Caki2 (cell line): ENCODE results near the gene AIP. TPM values are rescaled to one million over a fixed set of nuclear protein-coding genes. Genes with fewer than 3 reads are reported as not detected.
"Not testable (repeated sequence)": the region's sequence is repeated elsewhere in the genome, so short reads cannot be mapped to it uniquely, and the experiment has no call there.

ENCODE experiments used
- DNase-seq: peaks from one replicate; pipeline ENCODE4 v3.0.0-alpha.2; 2015; ENCODE audit warnings: low read depth
- in situ Hi-C: cut with HindIII; loops from 2 replicates; pipeline ENCODE4 v1.10.0; 2016; ENCODE audit warnings: low sequenced_read_pairs, low pct_unique_long_range_greater_than_20kb, mixed read lengths
- total RNA-seq: library from RNA; depleted of rRNA; stranded (reverse); fragments of >200 nt; shearing (Covaris generic); gene quantifications from 2 replicates; pipeline ENCODE4 v1.2.3, GENCODE V29; 2014; ENCODE audit warnings: low replicate concordance

AIP gene
- total RNA-seq, 1 experiment from 2014 or later = 91.4 TPM

DNA sequence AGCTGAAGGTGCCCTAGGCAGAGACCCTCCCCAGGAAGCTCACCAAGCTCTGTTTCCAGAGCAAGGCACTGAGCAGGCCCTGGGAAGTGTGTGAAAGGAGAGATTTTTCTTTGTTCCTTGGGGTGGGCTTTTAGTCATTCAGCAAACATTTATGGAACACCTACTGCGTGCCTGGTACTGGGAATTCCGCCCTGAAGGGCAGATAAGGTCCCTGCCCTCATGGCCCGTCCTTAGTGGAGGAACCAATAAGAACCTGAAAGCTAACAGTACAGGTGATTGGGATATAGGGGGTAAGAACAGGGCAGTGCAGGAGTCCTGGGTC lies 17.7 kb upstream of the AIP start:
- in situ Hi-C loops = no loop called here
- DNase-seq = peak; percentile 28

DNA sequence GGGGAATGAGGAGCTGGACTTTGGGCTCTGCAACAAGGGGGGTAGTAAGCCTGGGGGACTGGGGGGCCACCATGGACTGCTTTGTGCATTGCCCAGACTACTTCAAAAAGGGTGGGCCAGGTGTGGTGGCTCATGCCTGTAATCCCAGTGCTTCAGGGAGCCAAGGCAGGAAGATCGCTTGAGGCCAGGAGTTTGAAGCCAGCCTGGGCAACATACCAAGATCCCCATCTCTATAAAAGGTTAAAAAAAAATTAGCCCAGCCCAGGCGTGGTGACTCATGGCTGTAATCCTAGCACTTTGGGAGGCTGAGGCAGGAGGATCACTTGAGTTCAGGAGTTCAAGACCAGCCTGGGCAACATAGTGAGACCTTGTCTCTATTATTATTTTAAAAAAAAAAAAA lies 17.3 kb upstream of the AIP start:
- DNase-seq, in situ Hi-C loops: not testable (repeated sequence)

DNA sequence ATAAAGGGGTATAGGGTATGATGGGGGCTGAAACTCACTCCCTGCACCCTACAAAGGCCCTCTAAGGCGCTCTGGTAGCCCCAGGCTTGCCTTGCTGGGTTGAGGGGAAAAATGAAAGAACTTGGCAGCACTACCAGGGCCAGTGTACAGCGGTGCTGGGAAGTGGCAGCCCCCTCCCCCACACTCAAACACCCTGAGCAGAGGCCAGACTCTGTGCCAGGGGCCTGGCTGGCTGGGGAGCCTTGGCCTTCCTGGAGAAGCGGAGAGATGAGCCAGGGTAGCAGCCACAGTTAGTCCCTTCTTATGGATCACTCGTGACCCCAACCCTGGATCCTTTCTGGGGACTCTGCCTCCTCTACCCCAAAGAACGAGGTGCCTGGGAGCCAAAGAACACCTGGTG lies 16.5 kb upstream of the AIP start:
- in situ Hi-C loops = no loop called here
- DNase-seq = no peak

DNA sequence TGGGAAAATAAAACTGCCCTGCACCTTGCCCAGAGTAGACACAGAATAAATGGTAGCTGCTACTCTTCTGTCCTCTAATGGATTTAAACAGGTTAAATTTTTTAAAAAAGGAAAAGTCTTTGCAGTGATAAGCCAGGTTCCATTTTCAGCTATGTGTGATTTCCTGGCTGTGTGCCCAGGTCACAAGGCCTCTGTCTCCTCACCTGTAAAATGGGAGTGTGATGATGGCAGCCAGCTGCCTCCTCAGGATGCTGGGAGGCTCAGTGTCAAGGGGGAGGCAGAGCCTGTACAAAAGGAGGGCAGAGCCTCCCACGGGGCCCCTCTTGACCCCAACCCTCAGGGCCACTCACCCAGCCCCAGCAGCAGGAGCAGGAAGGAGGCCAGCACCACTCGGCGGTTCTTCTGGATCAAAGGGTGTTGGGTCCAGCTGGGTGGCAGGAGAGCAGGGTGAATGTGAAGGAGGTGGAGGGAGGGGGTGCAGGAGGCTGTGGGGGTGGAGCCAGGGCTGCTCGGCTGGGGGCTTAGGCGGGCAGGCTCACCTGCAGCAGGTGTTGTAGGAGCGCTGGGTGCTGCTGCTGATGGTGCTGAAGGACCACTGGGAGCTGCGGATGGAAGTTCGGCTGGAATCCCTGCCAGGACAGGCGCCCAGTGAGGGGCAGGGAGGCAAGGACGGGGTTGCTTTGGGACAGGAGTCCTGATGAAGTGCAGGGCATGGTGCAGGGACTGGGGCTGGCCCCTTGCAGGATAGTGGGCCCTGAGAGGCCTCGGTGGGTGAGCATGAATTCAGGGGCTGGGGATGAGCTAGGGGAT lies 15.7 kb upstream of the AIP start:
- no peak for DNase-seq
- in situ Hi-C loops = no loop called here

DNA sequence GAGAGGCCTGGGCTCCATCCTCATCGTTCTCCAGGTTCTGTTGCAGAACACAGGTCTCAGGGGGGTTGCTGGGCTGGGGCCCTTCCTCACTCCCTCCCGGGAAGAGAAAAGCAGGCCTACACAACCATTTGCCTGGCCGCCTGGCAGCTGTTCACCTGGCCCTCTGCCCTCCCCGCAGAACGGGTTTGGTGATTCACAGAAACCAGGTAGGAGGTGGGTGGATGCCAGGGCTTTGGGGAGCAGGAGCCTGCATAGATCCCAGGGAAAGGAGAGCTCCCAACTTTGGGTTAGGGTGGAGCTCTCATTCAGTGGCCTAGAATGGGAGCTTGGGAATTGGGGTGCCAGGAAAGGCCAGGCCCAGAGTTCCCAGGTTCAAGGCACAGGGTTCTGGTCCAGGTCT lies 14.8 kb upstream of the AIP start:
- in situ Hi-C loops = no loop called here
- no peak for DNase-seq

GRCh38 chr11:67468456-67468758 lies 14.4 kb upstream of the AIP start:
- no peak for DNase-seq
- in situ Hi-C loops = no loop called here

GRCh38 chr11:67468759-67469507 lies 13.9 kb upstream of the AIP start, which contains the start of gene TMEM134:
TSS of gene TMEM134 (minus strand) at chr11:67469251. CDS start at chr11:67469192, 59 bp downstream.
- in situ Hi-C loops = no loop called here
- DNase-seq = peak; percentile 62

DNA sequence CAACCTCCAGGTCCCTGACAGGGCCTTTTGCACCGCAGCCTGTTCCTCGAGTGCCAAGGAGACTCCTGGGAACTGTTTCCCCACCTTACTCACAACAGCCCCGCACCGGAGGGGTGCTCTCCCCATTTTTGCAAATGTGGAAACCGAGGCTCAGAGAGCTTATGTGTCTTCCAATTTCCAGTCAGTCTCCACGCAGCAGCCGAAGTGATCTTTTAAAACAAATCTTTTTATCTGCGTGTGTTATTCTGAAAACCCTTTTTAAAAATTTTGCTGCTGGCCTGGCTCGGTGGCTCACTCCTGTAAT lies 13.4 kb upstream of the AIP start:
- in situ Hi-C loops = no loop called here

DNA sequence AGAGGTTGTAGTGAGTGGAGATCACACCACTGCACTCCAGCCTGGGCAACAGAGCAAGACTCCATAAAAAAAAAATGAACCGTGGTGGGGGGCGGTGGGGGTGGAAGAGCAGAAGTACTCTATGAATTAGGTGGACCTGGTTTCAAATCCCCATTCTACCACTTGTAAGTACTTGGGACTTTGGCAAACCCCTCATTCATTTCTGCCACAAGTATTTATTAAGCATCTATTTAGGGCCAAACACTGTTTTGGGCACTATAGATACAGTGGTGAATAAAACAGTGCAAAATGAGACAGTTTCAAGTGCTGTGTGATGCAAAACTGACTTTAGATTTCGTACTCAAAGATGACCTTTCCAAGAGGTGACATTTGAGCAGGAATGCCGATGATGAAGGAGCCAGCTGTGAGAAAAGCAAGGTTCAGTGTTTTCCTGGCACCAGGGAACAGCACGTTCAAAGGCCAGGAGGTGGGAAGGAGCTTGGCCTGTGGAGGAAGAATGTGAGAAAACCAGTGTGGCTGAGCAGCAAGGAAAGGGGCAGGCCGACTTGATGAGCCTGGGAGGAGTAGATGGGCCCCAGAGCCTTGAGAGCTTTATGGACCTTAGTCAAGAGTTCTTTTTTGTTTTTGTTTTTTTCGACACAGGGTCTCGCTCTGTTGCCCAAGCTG lies 12.4 kb upstream of the AIP start:
- in situ Hi-C loops = no loop called here
- no peak for DNase-seq

More for the DNA sequence above, 13.4 kb upstream of the AIP start:
- no peak for DNase-seq

DNA sequence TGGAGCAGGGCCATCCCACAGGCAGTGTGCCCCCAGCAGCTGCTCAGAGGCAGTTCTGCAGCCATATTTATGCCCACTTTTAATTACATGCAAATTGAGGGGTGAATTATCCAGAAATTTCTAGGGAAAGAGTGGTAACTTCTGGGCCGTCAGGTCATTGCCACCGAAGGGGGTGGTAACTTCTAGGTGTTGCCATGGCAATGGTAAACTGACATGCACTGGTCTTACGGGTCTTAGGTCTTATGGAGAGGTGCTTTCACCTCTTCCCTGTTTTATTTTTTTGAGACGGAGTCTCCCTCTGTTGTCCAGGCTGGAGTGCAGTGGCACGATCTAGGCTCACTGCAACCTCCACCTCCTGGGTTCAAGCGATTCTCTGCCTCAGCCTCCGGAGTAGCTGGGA lies 9.9 kb upstream of the AIP start:
- no peak for DNase-seq
- in situ Hi-C loops = no loop called here

- DNase-seq, in situ Hi-C loops: not testable (repeated sequence)
Measured at GRCh38 chr11:67476692-67477091, 6.1 kb upstream of the AIP start.

GRCh38 chr11:67477344-67478050 lies 5.3 kb upstream of the AIP start:
- DNase-seq = not testable (repeated sequence)

DNA sequence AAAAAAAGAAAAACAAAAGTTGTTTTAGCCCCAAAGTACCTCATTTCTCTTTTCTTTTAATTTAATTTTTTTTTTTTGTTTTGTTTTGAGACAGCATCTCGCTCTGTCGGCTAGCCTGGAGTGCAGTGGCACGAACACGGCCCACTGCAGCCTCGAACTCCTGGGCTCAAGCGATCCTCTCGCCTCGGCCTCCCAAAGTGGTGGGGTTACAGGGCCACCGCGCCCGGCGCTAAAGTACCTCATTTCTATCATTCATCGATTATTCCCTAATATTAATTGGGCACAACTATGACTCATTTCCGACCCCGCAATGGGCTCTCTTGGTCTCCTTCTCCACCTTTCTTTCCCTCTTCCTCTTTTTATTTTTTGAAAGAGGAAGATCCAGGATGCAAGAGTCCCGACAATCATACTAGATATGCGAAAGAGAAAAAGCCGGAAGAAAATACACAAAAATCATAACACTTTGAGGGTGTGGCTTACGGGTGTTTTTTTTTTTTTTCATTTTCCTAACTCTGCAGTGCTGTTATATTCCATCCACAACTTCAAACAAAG lies 475 bp upstream of the AIP start:
- in situ Hi-C loops = no loop called here
- no peak for DNase-seq

More at GRCh38 chr11:67477344-67478050, 5.3 kb upstream of the AIP start:
- in situ Hi-C loops = not testable (repeated sequence)

GRCh38 chr11:67483831-67484665 lies 1.2 kb downstream of the AIP start:
- in situ Hi-C loops = no loop called here
- DNase-seq = no peak

- in situ Hi-C loops = no loop called here
- DNase-seq = no peak
Measured at GRCh38 chr11:67484847-67485311, 2.1 kb downstream of the AIP start.

DNA sequence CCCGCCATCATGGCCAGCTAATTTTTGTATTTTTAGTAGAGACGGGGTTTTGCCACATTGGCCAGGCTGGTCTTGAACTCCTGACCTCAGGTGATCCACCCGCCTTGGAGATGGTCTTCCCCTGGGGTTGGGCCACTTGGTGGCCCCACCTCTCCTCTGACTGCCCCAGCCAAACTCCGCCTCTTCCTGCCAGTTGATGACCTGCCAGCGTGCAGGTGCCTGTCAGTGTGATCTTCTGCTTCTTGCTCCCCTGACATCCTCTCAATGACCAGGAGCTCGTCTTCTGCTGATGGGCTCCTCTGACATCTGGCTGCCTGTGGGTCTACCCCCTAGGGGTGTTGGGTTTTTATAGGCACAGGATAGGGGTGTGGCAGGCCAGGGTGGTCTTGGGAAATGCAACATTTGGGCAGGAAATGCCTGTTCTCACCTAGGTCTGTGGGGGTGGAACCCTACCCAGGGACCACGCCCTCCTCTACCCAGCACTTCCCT lies 3.1 kb downstream of the AIP start:
- in situ Hi-C loops, DNase-seq: not testable (repeated sequence)

DNA sequence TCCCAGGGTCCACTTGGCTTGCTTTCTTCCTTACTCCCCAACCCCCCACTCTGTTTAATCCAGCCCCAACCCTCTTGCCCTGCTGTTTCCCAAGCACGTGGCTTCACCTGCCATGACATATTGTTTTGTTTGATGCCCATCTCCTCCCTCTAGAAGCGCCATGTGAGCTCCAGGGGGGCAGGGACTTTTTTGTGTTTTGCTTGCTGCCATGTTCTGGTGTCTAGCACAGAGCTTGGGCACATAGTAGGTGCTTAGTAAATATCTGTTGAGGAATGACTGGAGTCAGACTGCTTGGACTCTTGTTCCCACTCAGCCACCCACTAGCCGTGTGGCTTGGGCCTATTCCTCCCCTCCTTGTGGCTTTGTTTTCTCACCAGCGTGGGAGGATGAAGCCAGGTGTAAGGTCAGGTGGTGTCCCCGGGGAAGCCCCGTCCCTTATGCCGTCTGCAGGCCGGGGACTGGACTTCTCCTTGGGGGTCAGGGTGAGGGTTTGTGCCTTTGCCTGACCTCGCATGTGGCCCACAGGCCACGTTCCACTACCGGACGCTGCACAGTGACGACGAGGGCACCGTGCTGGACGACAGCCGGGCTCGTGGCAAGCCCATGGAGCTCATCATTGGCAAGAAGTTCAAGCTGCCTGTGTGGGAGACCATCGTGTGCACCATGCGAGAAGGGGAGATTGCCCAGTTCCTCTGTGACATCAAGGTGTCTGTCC lies 3.8 kb downstream of the AIP start:
- DNase-seq = no peak
- in situ Hi-C loops = no loop called here
